GM12873 (cell line): ENCODE results near the gene ITPK1.

Experiments
- TF ChIP-seq, protein P1 (sequence below): IDR thresholded peaks from 2 replicates; pipeline ENCODE4 v1.5.1; 2012; ENCODE audit warnings: low read depth, mild to moderate bottlenecking, moderate library complexity, low read length, control low read depth; ENCODE audit not compliant: insufficient read depth; ENCODE audit errors: missing control alignments

ITPK1 gene

DNA sequence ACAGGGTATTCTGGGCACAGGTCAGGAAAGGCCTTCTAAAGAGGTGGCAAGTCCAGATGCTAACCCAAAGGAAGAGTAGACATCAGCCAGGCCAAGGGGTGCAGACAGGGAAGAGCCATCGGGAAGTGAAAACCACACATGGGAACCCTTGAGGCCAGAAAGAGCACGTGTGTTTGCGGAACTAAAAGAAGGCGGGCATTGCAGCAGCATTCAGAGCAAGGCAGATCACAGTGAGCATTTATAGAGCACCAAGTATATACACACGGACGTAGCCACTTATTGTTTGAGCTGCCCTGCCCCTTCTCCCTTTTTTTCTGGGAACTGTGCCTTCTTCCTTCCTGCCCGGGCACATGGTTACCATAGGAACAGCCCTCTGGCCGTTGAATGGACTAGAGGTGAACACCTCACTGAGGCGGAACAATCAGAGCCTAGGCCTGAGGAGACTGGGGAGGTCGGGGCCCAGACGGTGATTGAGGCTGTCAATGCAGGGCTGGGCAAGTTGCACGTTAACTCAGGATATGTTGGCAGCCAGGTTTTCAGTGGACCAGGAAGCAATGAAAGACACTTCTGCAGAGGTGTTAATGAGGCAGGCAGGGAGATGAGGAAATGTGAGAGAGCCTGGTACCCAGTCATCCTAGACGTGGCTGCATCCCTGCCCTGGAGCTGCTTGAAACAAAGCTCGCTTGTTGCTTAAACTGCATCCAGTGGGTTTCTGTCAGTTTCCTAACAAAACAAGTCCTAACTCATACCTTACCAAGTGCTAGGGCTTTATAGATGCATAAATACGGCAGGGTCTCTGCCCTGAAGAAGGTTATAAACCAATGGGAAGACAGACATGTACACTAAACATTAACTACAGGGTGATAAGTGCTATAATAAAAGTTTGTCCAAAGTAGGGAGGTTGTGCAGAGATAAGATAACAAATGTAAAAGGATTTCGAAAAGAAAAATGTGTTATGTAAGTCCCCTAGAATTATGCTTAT is 34.8 kb upstream of the ITPK1 start:
- TF ChIP-seq, protein P1, sequence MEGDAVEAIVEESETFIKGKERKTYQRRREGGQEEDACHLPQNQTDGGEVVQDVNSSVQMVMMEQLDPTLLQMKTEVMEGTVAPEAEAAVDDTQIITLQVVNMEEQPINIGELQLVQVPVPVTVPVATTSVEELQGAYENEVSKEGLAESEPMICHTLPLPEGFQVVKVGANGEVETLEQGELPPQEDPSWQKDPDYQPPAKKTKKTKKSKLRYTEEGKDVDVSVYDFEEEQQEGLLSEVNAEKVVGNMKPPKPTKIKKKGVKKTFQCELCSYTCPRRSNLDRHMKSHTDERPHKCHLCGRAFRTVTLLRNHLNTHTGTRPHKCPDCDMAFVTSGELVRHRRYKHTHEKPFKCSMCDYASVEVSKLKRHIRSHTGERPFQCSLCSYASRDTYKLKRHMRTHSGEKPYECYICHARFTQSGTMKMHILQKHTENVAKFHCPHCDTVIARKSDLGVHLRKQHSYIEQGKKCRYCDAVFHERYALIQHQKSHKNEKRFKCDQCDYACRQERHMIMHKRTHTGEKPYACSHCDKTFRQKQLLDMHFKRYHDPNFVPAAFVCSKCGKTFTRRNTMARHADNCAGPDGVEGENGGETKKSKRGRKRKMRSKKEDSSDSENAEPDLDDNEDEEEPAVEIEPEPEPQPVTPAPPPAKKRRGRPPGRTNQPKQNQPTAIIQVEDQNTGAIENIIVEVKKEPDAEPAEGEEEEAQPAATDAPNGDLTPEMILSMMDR, result no peak

DNA sequence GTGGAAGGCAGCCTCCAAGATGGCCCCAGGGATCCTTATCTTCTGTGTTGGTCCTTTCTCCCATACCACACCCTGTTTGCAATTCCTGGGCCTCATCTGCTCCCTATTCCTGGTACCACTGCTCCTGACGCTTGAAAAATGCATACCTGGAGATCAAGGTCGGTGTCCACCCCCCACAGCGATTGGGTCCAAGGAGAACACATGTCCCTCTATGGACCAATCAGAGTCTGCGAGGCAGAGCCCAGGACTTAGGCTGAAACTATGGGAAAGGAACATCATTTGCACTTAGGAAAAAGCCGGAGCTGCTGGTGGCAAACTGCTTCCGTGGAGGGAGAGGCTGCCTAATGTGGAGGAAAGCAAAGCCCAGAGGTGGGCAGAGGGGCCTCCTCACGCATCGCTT is 33.3 kb upstream of the ITPK1 start:
- TF ChIP-seq, protein P1, result no peak

DNA sequence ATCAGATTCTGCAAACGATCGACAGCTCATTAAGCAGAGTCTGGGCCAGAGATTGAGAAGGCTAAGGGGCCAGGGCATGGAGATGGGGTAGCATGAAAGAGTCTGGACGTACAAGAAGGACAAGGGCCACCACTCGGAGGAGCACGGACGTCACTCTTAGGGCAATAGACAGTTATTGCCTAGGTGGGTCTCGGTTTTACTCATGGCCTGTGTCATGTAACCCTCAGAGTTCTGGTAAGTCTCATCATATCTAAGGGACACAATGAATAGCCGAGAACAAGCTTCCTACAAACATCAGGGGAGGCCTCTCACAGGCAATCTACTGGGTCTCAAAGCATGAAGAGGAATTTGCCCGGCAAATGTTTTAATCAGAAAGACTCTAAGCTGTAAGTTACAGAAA is 30.4 kb upstream of the ITPK1 start:
- TF ChIP-seq, protein P1, result no peak

DNA sequence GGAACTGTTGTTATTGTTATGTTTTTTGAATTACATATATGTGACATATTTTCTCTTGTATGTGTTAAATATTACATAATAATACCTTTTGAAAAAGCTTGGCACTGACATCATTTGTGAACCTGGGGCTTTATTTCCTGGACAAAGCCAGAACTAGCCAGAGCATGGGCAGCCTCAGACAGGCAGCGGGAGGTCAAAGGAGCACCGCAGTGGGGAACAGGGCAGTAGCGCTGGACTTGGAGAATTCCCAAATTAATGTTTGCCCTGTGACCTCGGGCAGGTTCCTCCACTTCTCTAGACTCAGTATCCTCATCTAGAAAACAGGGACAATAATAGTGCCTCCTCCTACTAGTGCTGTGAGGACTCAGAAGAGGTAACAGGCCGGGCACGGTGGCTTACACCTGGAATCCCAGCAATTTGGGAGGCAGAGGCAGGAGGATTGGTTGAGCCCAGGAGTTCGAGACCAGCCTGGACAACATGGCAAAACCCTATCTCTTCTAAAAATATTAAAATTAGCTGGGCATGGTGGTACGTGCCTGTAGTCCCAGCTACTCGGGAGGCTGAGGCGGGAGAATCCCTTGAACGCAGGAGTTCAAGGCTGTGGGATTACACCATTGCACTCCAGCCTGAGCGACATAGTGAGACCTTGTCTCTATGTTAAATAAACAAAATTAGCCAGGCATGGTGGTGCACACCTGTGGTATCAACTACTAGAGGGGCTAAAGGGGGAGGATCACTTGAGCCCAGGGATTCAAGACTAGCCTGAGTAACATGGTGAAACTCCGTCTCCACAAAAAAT is 27.3 kb upstream of the ITPK1 start:
- TF ChIP-seq, protein P1, result no peak

DNA sequence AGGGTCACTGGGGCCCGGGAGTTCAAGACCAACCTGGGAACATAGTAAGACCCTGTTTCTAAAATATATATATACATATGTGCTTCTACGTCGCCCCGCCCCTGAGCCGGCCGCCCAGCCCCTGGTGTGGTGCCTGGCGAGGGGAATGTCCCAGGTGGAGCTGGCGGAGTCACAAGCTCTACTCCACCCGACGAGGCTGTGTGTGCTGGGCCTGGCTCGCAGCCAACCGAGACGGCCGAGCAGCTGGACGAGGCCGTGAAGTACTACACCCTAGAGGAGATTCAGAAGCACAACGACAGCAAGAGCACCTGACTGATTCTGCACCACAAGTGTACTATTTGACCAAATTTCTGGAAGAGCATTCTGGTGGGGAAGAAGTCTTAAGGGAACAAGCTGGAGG is 22.1 kb upstream of the ITPK1 start:
- TF ChIP-seq, protein P1, result no peak

DNA sequence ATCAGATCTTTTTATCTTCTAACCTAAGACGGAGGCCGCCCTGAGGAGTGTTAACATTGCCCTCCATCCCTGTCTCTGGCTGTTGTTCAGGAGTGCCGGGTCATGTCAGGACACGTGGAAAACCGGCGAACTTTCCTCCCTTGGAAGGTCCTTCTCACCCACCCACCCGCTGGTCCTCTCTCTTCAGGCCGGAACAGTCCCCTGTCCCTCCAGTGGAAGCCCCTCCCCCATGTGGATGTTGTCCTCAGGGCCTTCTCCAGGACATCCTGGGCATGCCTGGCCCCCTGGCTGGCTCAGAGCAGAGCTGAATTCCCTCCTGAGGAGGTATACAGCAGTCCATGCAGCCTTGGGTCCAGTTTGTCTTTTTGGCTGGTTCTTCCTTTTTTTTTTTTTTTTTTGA is 20.3 kb upstream of the ITPK1 start:
- TF ChIP-seq, protein P1, result no peak

DNA sequence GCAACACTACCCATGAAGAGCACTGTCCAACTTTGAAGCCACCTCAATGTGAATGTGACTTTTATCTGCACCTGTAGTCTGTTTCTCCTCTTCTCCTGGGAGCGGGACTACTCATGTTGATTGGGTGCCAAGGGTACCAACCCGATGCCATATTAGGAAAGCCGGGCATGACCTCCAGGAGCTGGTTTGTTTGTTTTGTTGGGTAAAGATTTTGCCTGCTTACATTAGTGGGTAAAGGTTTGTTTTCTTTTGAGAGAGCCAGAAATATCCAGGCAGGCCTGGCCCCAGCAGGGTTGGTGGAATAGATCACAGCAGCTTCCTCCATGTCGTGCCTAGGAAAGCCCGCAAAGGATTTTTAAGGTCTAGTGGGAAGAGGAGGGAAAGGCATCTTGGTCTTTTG is 19.7 kb upstream of the ITPK1 start:
- TF ChIP-seq, protein P1, result no peak
